Left lobe of liver (tissue), 2 donors: ENCODE measurements around the gene C19orf67. TPM values are rescaled to one million over a fixed set of nuclear protein-coding genes. Genes with fewer than 3 reads are reported as not detected.

Experiments used
- ATAC-seq: fragments of 200-7000 bp; cut with Tn5 transposase; one replicate; pipeline ENCODE4 v1.9.1; 2020; ENCODE audit warnings: mild to moderate bottlenecking, moderate library complexity
- DNase-seq: peaks from one replicate; pipeline ENCODE4 v3.0.0-alpha.2; 2020; ENCODE audit warnings: low spot score
- total RNA-seq: library from RNA; stranded (reverse); gene quantifications from one replicate; pipeline ENCODE4 v1.2.1, GENCODE V29; 2021
- donor health status: DM: no; HTN: no; CAD: no; lungs with moderate emphysema.
- donor health status: DM: no; HTN: yes; CAD: no.

C19orf67 gene
- total RNA-seq, 1 donor from 2014 or later = not detected

DNA sequence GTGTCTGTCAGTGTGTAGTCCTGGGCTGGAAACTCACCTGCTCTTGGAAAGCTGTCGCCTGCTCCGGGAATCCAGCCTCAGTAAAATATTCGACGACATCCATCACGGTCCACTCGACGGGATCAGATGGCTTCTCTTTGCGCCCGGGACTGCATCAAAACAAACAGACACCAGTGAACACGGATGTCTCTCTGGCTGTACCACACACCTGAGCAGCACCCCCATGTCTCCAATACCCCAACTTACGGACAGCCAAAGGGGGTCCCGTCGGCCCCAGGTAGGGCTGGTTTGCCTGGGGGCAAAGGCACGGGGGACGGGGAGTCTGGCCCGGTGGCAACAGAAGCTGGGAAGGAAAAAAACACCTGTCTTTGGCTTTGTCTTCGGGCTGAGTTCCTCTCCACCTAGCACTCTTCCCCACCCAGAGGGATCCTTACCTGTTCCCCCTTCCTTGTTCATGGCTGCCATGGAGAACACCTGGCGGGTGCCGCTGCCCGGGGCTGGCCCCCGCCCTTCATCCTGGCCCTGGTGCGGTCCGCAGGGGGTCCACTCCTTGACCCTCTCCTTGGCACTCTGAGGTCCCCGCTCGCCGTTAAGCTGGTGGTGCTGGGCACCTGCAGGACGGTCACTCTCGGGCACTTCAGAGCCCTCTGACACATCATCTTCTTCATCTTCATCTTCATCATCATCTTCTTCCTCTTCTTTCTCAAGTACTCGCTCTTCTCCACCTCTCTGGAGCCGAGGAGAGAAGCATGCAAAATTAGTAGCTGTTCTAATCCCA, 3.2 kb upstream of the C19orf67 start:
- no peak for DNase-seq
- no peak for ATAC-seq

DNA sequence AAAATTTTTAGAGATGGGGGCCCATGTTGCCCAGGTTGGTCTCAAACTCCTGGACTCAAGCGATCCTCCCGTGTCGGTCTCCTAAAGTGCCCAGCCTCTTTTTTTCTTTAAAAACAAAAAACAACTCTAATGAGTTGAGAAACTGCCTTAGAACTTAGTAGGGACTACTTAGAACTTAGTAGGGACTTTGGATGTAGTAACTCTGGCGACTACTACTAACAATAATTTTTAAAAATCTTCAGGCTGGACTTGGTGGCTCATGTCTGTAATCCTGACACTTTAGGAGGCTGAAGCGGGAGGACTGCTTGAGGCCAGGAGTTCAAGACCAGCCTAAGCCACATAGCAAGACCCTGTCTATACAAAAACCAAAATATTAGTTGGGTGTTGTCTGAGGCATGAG, 515 bp upstream of the C19orf67 start:
- ATAC-seq (no peak), DNase-seq (no peak)

DNA sequence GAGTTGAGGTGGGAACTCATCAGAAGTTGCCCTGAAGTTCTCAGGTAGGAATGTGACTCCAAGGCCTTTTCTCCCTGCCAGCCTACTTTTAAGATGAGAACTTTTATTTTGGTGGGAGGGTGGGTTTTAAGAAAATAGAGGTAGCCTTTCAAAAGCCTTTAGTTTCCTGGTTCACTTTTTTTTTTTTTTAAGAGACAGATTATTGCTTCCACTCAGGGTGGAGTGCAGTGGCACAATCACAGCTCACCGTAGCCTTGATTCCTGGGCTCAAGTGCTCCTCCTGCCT, 3.0 kb downstream of the C19orf67 start:
- no peak for DNase-seq
- no peak for ATAC-seq

DNA sequence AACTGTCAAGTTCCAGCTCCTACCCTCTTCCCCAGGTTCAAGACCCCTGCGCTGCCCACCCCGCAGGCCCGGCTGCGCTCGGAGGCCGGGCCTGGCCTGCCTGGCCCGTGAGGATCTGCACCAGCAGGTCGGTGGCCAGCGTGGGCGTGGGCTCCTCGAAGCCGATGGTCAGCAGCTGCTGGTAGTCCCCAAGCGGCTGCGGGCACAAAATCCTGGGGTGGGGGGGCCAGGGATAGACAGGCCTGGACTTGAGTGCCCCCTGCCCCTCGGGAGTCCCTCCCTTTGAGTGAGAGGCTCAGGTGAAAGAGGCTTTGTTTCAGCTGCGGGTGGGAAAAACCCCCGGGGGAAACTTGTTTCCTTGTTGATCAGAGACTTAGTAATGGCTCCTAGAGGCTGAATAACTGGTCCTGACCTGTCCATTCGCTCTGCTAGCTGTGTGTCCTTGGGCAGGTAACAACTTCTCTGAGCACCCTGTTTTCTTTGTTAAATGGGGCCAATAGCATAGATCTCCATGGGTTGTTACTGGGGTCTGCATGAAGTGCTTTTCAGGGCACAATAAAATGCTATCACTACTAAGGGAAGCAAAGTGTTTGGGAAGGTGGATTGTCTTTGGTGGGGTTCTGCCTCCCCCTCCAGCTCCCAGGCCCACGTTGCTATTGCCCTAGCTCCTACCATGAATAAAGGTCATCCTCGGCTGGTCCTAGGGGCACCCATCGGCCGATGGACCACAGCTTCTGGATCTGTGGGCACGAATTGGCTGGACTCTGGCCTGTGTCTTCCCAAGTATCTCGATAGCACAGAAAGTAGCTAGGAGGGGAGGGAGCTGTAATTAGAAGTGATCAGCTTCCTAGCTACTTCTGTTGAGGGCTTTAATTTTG, 3.5 kb downstream of the C19orf67 start:
- DNase-seq (no peak), ATAC-seq (peak; percentile 11)

DNA sequence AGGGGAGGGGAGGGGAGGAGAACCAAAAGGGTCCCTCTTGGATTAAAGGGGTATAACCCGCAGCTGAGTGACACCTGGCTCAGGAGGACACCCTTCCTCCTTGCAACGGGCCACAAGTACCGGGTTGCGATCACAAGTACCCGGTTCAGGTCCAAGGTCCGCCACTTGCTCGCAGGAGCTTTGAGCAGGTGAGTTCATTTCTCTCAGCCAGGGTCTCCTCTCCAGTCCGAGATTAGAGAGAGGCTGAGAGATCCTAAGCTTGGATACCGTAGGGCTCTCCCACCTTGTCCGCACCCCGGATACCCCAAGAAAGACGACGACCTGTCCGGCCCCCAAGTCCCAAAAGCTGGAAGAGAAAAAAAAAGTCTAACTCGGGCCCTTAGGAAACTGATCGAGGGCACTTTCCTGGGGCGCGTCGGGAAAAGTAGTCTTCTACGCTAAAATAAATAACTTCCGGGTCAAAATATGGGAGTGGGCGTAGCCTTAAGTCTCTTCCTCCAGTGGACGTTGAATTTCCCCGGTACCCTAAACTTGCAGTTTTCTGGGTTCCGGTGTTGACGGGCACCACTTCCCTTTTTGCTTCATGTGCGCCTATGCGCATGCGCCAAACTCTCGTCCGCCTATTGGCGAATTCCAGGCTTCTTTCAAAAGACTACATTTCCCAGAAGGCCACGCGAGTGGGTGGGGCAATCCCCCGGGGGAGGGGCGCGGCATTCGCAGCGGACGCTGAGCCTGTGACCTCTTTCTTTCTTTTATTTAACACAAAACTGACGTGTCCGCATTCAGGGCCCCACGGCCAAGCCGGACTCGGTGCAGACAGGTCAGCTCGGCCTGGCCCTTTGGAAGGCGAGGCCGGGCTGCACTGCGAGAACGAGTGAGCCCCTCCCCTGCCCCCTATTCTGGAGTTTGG, 4.4 kb downstream of the C19orf67 start:
- ATAC-seq = peak; percentile 92

DNA sequence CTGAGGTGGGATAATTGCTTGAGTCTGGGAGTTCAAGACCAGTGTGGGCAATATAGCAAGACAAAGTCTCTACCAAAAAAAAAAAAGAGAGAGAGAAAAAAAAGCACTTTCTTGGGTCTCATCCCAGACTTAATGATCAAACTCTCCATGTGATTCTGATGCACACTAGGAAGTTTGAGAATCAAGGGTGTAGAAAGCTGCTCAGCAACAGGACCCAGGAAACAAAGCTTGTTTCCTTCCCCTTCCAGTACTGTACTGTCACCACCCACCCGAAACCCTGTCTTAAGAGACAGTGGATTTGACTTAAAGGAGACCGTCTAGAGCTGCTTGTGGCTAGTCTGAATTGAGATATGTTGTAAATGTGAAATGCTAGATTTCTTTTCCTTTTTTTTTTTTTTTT, 7.2 kb downstream of the C19orf67 start:
- no peak for DNase-seq
- ATAC-seq = no peak

More for the DNA sequence above, 4.4 kb downstream of the C19orf67 start:
- peak; percentile 100 for DNase-seq

DNA sequence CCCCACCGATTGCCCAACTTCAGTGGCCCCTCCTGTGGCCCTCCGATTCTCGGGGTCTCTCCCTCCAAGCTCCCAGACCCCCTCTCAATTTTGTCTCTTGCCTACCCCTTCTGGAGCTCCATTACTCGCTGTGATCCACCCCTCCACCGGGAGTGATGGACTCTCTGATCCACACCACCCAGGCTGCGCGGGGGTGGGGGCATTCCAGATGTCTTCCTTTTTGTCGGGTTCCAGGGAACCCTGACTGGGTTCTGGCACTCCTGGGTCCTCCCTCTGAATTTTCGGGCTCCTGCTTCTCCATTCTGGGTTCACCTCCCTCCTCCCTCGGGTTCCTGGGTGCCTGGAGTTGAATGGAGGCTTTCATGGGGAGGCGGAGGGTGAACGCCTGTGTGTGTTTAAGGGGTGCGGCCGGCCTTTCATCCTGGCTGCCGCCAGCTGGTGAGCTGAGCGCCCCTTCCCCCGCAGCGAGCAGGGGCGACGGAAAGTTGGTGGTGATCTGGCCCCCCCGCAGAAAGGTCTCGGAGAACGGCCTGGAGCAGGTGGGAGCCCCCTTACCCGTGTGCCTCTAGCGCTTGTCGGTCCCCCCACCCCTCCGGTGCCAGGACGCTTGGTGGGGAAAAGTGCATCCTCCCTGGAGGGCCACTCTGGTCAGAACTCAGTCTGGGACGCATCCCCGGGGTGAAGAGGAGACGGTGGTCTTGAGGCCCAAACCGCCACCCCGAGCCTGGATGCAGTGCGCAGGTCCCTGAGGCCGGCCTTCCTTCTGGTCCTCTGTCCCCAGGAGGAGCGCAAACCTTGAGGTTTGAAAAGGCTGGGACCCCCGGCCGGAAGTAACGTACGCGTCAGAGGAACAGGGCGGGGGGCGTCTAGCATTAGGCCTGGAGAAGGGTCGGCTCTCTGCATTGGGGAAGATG, 11.4 kb downstream of the C19orf67 start:
- ATAC-seq (no peak), DNase-seq (no peak)

DNA sequence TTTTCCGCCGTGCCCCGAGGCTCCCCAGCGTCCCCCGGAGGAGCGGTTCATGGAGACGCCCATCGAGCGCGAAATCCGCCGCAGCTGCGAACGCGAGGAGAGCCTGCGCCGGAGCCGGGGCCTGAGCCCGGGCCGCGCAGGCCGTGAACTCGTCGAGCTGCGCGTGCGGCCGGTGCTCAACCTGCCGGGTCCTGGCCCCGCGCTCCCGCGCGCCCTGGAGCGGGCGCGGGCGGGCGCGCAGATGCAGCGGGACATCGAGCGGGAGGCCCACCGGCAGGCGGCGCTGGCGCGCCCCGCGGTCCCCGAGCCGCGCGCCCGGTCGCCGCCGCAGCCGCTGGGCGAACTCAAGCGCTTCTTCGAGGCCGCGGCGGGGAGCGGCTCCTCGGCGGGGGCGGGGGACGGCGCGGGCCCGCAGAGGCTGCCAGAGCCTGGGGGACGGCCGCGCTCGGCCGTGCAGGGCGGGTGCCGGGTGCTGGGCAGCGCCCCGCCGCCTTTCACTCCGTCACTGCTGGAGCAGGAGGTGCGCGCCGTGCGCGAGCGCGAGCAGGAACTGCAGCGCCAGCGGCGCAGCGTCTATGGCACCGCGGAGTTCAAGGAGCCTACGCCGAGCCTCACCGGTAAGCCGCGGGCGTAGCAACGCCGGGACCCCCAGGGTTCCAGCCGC, 12.2 kb downstream of the C19orf67 start:
- ATAC-seq (peak; percentile 65), DNase-seq (peak; percentile 81)

DNA sequence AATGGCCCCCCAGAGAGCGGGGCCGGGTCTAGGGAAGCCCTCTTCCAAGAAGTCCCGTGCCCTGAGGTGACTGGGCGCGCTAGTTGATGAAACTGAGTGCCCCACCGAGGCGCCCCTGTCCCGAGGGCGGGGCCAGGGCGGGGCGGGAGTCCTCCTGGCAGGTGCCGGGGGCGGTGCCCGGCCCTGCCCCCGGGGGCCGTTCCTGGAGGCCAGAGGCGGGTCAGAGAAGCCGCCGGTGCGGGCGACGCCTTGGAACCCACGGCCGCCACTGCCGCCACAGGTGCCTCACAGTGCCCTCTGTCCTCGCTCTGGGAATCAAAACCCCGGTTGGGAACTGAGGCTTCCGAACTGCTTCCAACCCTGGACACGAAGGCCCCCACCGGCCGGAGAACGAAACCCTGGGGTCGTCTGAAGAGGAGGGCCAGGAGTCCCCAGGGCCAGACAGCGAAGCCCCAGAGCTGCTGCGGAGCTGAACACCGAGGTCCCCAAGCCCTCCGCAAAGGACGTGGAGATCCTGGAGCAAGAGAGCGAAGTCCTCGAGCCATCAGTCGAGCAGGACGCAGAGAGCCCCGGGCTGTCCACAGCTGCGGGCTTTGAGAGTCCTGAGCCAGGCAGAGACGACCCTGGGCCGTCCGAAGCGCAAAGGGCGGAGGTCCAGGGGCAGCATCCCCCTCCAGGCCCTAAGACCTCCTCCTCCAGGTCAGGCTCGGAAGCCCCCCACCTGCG, 12.9 kb downstream of the C19orf67 start, which contains the start of gene MISP3:
Gene MISP3 (plus strand): TSS at position 252 of the 726 bp plus-strand sequence. CDS start 524 bp downstream, outside the sequence.
- DNase-seq = peak; percentile 92
- peak; percentile 80 for ATAC-seq

DNA sequence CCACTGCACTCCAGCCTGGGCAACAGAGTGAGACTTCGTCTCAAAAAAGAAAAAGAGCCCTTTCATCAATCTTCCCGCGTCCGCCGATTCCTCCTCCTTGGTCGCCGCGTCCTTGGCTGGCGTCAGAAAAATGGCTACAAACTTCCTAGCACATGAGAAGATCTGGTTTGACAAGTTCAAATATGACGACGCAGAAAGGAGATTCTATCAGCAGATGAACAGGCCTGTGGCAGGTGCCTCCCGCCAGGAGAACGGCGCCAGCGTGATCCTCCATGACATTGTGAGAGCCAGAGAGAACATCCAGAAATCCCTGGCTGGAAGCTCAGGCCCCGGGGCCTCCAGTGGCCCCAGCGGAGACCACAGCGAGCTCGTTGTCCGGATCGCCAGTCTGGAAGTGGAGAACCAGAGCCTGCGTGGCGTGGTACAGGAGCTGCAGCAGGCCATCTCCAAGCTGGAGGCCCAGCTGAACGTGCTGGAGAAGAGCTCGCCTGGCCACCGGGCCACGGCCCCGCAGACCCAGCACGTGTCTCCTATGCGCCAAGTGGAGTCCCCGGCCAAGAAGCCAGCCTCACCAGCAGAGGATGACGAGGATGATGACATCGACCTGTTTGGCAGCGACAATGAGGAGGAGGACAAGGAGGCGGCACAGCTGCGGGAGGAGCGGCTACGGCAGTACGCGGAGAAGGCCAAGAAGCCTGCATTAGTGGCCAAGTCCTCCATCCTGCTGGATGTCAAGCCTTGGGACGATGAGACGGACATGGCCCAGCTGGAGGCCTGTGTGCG, 15.1 kb downstream of the C19orf67 start:
- DNase-seq (no peak), ATAC-seq (no peak)

DNA sequence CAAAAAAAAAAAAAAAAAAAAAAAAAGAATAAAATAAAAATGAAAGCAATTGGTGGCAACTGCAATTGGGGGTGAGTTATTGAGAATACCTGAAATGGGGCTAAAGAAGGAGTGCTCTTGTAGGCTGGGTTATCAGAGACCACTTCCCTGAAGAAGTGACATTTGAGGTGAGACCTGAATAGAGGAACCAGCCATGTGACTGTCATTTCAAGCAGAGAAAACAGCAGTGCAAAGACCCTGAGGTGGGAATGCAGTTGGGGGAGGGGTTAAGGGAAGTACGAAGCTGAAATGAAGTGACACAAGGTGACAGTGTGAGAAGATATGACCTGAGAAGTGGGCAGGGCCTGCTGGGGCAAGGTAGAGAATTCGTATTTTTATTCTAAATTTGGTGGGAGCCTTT, 19.4 kb downstream of the C19orf67 start:
- DNase-seq (no peak), ATAC-seq (no peak)

DNA sequence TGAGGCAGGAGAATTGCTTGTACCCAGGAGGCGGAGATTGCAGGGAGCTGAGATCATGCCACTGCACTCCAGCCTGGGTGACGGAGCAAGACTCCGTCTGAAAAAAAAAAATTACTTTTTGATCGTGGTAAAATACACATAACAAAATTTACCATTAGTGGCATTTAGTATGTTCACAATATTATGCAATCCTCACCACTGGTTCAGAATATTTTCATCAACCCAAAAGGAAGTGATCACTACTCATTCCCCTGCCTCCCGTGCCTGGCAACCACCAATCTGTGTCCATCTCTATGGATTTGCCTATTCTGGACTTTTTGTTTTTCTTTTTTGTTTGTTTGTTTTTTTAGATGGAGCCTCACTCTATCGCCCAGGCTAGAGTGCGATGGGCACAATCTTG, 22.5 kb downstream of the C19orf67 start:
- ATAC-seq (no peak), DNase-seq (no peak)

DNA sequence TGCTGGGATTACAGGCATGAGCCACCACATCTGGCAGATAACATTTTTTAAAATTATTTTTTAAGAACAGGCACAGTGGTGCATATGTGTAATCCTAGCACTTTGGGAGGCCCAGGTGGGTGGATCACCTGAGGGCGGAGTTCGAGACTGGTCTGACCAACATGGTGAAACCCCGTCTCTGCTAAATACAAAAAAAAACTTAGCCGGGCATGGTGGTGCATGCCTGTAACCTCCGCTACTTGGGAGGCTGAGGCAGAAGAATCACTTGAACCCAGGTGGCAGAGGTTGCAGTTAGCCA, 23.1 kb downstream of the C19orf67 start:
- ATAC-seq (no peak), DNase-seq (no peak)

DNA sequence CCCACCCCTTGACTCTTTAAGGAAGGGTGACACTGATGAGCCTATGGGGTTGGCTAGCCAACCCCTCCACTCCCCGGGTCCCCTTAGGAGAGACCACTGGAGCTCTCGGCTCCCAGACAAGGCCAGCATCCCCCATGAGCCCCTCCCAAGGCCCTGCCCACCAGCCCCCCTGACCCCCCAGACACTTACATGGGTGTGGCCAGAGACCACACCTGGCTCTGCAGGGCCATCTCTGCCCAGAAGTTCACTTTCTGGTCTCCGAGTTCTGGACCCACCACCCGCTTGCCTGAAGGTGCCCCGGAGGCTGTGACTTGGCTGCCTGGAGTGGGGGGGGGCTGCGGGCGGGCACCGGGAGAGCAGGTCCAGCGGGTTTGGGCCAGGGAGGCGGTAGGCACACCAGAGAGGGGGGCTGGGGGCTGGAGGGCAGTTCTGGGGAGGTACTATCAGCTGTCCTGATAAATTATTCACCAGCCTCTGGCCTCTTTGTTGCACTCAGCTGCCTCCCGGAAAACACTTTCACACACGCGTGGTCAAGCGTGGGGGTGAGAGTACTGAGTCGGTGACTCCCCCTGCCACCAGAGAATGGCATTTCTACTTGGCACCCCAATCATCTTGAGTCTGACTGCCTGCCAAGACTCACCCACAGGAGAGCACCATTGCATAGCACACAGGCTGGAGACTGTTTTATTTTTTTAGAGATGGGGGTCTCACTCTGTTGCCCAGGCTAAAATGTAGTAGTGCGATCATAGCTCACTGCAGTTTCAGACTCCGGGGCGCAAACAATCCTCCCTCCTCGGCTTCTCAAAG, 23.6 kb downstream of the C19orf67 start, which contains the start of gene PALM3:
Gene PALM3 (minus strand): TSS at position 326 of the 807 bp plus-strand sequence. CDS start 96 bp downstream, at position 230.
- DNase-seq (peak; percentile 90), ATAC-seq (peak; percentile 86)

DNA sequence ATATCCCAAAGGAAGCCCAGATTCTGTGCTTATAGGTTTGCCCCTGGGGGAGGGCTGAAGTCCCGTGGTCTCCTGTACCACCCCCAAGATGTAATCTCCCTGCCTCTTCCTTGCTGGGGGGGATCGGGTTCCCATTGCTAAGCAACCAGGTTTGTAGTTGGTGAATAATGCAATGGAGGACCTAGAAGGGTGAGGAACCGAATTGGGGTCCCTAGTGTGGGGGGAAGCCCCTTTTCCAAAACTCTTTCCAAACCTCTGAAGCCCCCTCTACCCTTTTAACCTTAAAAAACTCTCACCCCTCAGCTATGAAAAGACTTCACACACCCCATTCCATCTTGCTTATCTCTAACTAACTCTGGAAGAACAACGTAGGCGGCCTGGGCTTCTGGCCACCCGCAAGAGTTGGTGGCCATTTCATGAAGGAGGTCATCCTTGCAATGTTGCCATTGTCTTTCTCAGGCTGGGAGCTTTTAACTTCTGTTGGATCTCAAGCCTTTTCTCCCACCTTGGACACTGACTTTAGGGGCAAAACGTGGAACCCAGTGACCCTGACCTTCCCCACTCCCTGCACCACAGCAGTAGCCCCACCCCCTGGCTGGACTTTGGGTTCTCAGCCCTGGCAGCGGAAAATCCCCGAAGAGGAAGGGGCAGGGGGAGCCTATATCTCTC, 24.4 kb downstream of the C19orf67 start:
- peak; percentile 77 for ATAC-seq
- peak; percentile 86 for DNase-seq

DNA sequence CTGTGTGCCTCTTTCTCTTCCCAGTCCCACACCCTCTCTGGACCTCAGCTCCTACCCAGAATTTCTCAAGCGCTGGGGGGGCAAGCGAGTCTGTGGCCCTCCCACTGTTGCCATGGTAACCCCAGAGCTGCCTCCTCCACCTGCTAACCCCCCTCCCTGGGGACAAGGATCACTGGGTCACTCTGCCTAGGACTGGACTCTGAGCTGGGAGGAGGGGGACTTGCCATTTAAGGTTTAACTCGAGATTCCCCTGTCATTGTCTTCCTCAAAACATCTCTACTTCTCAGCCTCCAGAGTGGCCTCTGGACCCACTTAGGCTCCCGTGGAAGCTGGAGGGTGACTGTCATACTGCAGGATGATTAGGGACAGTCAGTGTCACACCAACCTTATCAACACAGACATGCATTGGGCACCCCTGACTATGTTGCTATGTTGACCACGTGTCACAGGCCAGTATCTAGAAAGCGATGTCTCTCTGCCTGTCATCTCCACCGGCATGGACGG, 25.9 kb downstream of the C19orf67 start:
- peak; percentile 90 for DNase-seq
- peak; percentile 66 for ATAC-seq
